ENCODE data around the gene RAMACL.

DNA sequence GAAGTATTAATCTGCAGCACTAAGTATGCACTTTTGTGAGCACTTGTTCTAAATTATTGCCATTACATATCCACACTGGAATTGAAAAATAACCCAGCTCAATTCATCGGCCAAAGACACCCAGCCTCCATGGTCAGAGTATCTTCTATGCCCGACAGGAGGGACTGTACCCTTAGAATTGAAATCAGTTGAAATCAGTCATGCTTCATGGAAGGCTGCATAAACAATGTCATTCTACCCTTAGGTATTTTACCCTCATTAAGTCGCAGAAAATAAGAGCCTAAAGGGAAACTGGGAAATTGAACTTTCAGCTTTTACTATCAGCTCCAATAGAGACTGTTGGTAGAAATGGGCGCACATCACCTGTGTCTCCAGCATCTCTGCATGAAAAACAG, 2.9 kb upstream of the RAMACL start:
- TF ChIP-seq, protein P1, sequence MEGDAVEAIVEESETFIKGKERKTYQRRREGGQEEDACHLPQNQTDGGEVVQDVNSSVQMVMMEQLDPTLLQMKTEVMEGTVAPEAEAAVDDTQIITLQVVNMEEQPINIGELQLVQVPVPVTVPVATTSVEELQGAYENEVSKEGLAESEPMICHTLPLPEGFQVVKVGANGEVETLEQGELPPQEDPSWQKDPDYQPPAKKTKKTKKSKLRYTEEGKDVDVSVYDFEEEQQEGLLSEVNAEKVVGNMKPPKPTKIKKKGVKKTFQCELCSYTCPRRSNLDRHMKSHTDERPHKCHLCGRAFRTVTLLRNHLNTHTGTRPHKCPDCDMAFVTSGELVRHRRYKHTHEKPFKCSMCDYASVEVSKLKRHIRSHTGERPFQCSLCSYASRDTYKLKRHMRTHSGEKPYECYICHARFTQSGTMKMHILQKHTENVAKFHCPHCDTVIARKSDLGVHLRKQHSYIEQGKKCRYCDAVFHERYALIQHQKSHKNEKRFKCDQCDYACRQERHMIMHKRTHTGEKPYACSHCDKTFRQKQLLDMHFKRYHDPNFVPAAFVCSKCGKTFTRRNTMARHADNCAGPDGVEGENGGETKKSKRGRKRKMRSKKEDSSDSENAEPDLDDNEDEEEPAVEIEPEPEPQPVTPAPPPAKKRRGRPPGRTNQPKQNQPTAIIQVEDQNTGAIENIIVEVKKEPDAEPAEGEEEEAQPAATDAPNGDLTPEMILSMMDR (IDR thresholded peaks at IDR 0.05) = no peak
- no peak for TF ChIP-seq POLR2A (IDR thresholded peaks at IDR 0.05)
